HepG2 (cell line): ENCODE data around the gene GYS1. TPM values are rescaled to one million over a fixed set of nuclear protein-coding genes. Genes with fewer than 3 reads are reported as not detected.
A peak's percentile ranks its signal among the peaks of the same experiment; 100 is the strongest.

ENCODE experiments used
- AFF4 ChIP-seq: sonication (generic); formaldehyde crosslinking; IDR thresholded peaks from 2 replicates; pipeline ENCODE4 v1.4.0; 2020; ENCODE audit warnings: missing genetic modification reagents
- CREM ChIP-seq, 2 experiments: sonication (generic) in 1 of 2; formaldehyde crosslinking in 1 of 2; IDR thresholded peaks; 2 replicates each; pipeline versions ENCODE4 v1.4.0 to v1.6.1; 2016 to 2020; ENCODE audit warnings: antibody characterized with exemption in 1 of 2, mild to moderate bottlenecking in 1 of 2, missing genetic modification reagents in 1 of 2
- FOXK1 ChIP-seq: sonication (generic); formaldehyde crosslinking; IDR thresholded peaks from 2 replicates; pipeline ENCODE4 v1.4.0; 2020; ENCODE audit warnings: low read depth, missing genetic modification reagents, borderline replicate concordance
- ISX ChIP-seq: sonication (generic); formaldehyde crosslinking; conservative IDR thresholded peaks from 2 replicates; pipeline ENCODE4 v1.5.0; 2020; ENCODE audit warnings: missing genetic modification reagents
- KAT7 ChIP-seq: IDR thresholded peaks from 2 replicates; pipeline ENCODE4 v1.6.1; 2018; ENCODE audit warnings: borderline replicate concordance, missing compliant biosample characterization
- MED1 ChIP-seq: sonication (generic); formaldehyde crosslinking; IDR thresholded peaks from 2 replicates; pipeline ENCODE4 v1.4.0; 2020; ENCODE audit warnings: missing genetic modification reagents
- NFKB2 ChIP-seq: sonication (generic); formaldehyde crosslinking; IDR thresholded peaks from 2 replicates; pipeline ENCODE4 v1.4.0; 2020; ENCODE audit warnings: missing genetic modification reagents, borderline replicate concordance
- PTBP1 ChIP-seq: fragments of 200-400 bp; formaldehyde crosslinking; IDR thresholded peaks from 2 replicates; pipeline ENCODE4 v1.6.1; 2018; ENCODE audit warnings: low read length, low read depth; ENCODE audit not compliant: poor library complexity, severe bottlenecking
- SIN3A ChIP-seq: IDR thresholded peaks from 2 replicates; pipeline ENCODE4 v1.6.1; 2011; ENCODE audit warnings: low read depth, mild to moderate bottlenecking, control low read depth, low read length, borderline replicate concordance
- TBL1XR1 ChIP-seq: fragments of 150-350 bp; IDR thresholded peaks from 2 replicates; pipeline ENCODE4 v1.6.1; 2014; ENCODE audit warnings: borderline replicate concordance, low read length; ENCODE audit not compliant: partially characterized antibody
- TFE3 ChIP-seq: IDR thresholded peaks from 2 replicates; pipeline ENCODE4 v1.6.1; 2016
- ZC3H4 ChIP-seq: sonication (generic); formaldehyde crosslinking; IDR thresholded peaks from 2 replicates; pipeline ENCODE4 v1.4.0; 2020; ENCODE audit warnings: missing genetic modification reagents, borderline replicate concordance
- ZNF232 ChIP-seq: sonication (generic); formaldehyde crosslinking; IDR thresholded peaks from 2 replicates; pipeline ENCODE4 v1.4.0; 2020; ENCODE audit warnings: missing genetic modification reagents, borderline replicate concordance
- ZNF335 ChIP-seq: sonication (generic); formaldehyde crosslinking; IDR thresholded peaks from 2 replicates; pipeline ENCODE4 v1.4.0; 2020; ENCODE audit warnings: missing genetic modification reagents
- ZNF567 ChIP-seq: sonication (generic); formaldehyde crosslinking; IDR thresholded peaks from 2 replicates; pipeline ENCODE4 v1.8.1; 2023; ENCODE audit warnings: mild to moderate bottlenecking, missing genetic modification reagents, borderline replicate concordance
- ZNF644 ChIP-seq: IDR thresholded peaks from 2 replicates; pipeline ENCODE4 v1.6.1; 2016; ENCODE audit warnings: low read depth
- ZNF713 ChIP-seq: sonication (generic); formaldehyde crosslinking; IDR thresholded peaks from 2 replicates; pipeline ENCODE4 v1.4.0; 2020; ENCODE audit warnings: mild to moderate bottlenecking, missing genetic modification reagents
- polyA plus RNA-seq, 8 experiments: library from polyadenylated mRNA; depleted of rRNA in 3 of 8; stranded (reverse) in 7 of 8; unstranded in 1 of 8; fragments of >200 nt; fragmentation: Illumina TruSeq in 4 of 8; extraction: Trizol in 4 of 8; gene quantifications; 2 replicates each; pipeline versions ENCODE4 v1.2.1 to v1.2.3, GENCODE V29; 2011 to 2016; ENCODE audit warnings: low read depth in 4 of 8, missing spikeins in 1 of 8, mixed read lengths in 1 of 8; ENCODE audit not compliant: insufficient read depth in 1 of 8
- total RNA-seq, 5 experiments: library from RNA; depleted of rRNA; stranded (reverse); fragments of >200 nt; fragmentation: Illumina TruSeq; extraction: Trizol; gene quantifications; 2 replicates each; pipeline ENCODE4 v1.2.3, GENCODE V29; 2016; ENCODE audit warnings: low read depth in 1 of 5
- TF ChIP-seq, protein P1 (sequence below): sonication (generic); formaldehyde crosslinking; IDR thresholded peaks from 2 replicates; pipeline ENCODE4 v1.8.0; 2022; ENCODE audit warnings: low read depth, missing genetic modification reagents
- TF ChIP-seq, protein P2 (sequence below): sonication (generic); formaldehyde crosslinking; conservative IDR thresholded peaks from 2 replicates; pipeline ENCODE4 v1.4.0; 2020; ENCODE audit warnings: missing genetic modification reagents

Gene GYS1
- total and polyA plus RNA-seq, 2 of the 13 experiments (the other 11 are each of a cell fraction or from before 2014, with no cell fraction given) = 18.4 to 42.1 TPM

DNA sequence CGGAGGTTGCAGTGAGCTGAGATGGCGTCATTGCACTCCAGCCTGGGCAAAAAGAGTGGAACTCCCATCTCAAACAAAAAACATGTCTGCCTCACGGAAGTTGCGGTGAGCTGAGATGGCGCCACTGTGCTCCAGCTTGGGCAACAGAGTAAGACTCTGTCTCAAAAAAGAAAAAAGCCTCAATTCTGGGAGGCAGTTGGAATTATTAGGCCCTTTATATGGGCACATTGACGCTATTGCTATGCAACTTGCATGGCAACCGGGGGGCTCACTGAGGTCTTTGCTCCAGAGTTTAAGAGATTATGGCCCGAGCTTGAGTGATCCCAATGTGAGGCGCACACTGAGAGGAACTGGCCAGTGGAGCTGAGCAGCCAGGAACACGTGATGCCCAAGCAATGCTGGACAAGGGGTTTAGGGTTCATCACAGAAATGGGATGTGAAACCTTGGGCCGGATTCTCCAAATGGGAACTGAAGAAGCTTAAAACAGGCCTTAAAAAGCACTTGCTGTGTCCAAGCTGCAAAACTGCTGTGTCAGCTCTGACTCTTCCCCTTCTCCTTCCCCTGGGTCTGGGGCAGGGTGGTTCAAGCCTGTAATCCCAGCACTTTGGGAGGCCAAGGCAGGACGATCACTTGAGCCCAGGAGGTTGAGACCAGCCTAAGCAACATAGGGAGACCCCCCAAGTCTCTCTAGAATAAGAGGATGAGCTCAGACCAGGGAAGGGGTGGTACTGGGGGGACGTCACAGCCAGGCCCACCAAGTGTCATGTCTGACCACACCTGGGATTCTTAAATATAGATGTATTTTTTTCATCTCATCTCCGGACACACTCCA, 25.5 kb downstream of the GYS1 start (continued):
- TF ChIP-seq, protein P1, sequence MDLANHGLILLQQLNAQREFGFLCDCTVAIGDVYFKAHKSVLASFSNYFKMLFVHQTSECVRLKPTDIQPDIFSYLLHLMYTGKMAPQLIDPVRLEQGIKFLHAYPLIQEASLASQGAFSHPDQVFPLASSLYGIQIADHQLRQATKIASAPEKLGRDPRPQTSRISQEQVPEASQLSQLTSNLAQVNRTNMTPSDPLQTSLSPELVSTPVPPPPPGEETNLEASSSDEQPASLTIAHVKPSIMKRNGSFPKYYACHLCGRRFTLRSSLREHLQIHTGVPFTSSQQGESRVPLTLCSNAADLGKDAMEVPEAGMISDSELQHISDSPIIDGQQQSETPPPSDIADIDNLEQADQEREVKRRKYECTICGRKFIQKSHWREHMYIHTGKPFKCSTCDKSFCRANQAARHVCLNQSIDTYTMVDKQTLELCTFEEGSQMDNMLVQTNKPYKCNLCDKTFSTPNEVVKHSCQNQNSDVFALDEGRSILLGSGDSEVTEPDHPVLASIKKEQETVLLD = peak; percentile 50; the same call in 1 of the 2 replicates
- peak; percentile 50; the same call in 1 of the 2 replicates for TF ChIP-seq SIN3A
- TF ChIP-seq ZNF232 (CRISPR knock-in tag) = no peak
- peak; percentile 69 for TF ChIP-seq PTBP1
- TF ChIP-seq FOXK1 (CRISPR knock-in tag) = no peak
- no peak for TF ChIP-seq ZNF713
- TF ChIP-seq, protein P2, sequence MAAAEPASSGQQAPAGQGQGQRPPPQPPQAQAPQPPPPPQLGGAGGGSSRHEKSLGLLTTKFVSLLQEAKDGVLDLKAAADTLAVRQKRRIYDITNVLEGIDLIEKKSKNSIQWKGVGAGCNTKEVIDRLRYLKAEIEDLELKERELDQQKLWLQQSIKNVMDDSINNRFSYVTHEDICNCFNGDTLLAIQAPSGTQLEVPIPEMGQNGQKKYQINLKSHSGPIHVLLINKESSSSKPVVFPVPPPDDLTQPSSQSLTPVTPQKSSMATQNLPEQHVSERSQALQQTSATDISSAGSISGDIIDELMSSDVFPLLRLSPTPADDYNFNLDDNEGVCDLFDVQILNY (CRISPR knock-in tag) = no peak
- TF ChIP-seq ZNF567 = peak; percentile 66; the same call in 1 of the 2 replicates
- TF ChIP-seq TBL1XR1 = no peak
- peak; percentile 24; the same call in 1 of the 2 replicates for TF ChIP-seq ZNF644 (CRISPR knock-in tag)
- no peak for TF ChIP-seq ISX (CRISPR knock-in tag)
- TF ChIP-seq NFKB2 (CRISPR knock-in tag) = 0 out of 2 replicates have a peak, but pooled peaks have one; percentile 32
- TF ChIP-seq ZC3H4 = peak; percentile 97
- TF ChIP-seq MED1 (CRISPR knock-in tag) = peak; percentile 50; the same call in 1 of the 2 replicates
- no peak for TF ChIP-seq CREM (IDR thresholded peaks at IDR 0.05)
- no peak for TF ChIP-seq CREM (CRISPR knock-in tag; IDR thresholded peaks at IDR 0.05)
- no peak; the same call in 1 of the 2 replicates for TF ChIP-seq AFF4 (CRISPR knock-in tag)
- no peak for TF ChIP-seq ZNF335
- TF ChIP-seq KAT7 (CRISPR knock-in tag) = no peak
- 0 out of 2 replicates have a peak, but pooled peaks have one; percentile 41 for TF ChIP-seq TFE3 (CRISPR knock-in tag)
